ENCODE results near the gene PRKCE.

PRKCE gene

GRCh38 chr2:45761635-45762034, 110.2 kb downstream of the PRKCE start:
- H3K9me3 Mint-ChIP-seq, result no peaks in the 10 kb centered on the region
- no peak overlapping the region for H3K27ac Mint-ChIP-seq
- no peaks in the 10 kb centered on the region for H3K27me3 Mint-ChIP-seq (ENCODE audit: low read depth)
- no peak overlapping the region for H3K4me3 Mint-ChIP-seq
- H3K4me1 Mint-ChIP-seq (ENCODE audit: low read depth), result peaks cover 3% of the 10 kb centered on the region
- H3K36me3 Mint-ChIP-seq (ENCODE audit: low read depth), result no peaks in the 10 kb centered on the region
- no peak for DNase-seq (ENCODE audit: low spot score)

GRCh38 chr2:45763255-45763654, 111.8 kb downstream of the PRKCE start:
- Mint-ChIP-seq H3K27me3 (ENCODE audit: low read depth) (no peaks in the 10 kb centered on the region), H3K4me1 (ENCODE audit: low read depth) (peaks cover 3% of the 10 kb centered on the region), H3K27ac (no peak overlapping the region), H3K9me3 (no peaks in the 10 kb centered on the region), H3K36me3 (ENCODE audit: low read depth) (no peaks in the 10 kb centered on the region), H3K4me3 (no peak overlapping the region)
- DNase-seq (ENCODE audit: low spot score), result no peak

GRCh38 chr2:45763797-45764196, 112.3 kb downstream of the PRKCE start:
- H3K27me3 Mint-ChIP-seq (ENCODE audit: low read depth), result no peaks in the 10 kb centered on the region
- no peak for DNase-seq (ENCODE audit: low spot score)
- no peaks in the 10 kb centered on the region for H3K9me3 Mint-ChIP-seq
- no peak overlapping the region for H3K4me3 Mint-ChIP-seq
- H3K36me3 Mint-ChIP-seq (ENCODE audit: low read depth), result no peaks in the 10 kb centered on the region
- H3K27ac Mint-ChIP-seq, result no peak overlapping the region
- H3K4me1 Mint-ChIP-seq (ENCODE audit: low read depth), result peaks cover 3% of the 10 kb centered on the region

- H3K27me3 Mint-ChIP-seq (ENCODE audit: low read depth), result peaks cover 8% of the 10 kb centered on the region
- H3K27ac Mint-ChIP-seq, result no peak overlapping the region
- no peak for DNase-seq (ENCODE audit: low spot score)
- H3K36me3 Mint-ChIP-seq (ENCODE audit: low read depth), result no peaks in the 10 kb centered on the region
- H3K4me3 Mint-ChIP-seq, result no peak overlapping the region
- H3K4me1 Mint-ChIP-seq (ENCODE audit: low read depth), result peaks cover 7% of the 10 kb centered on the region
- H3K9me3 Mint-ChIP-seq, result no peaks in the 10 kb centered on the region
Measured at GRCh38 chr2:45765007-45765727, 113.7 kb downstream of the PRKCE start.

GRCh38 chr2:45765728-45766254, 114.3 kb downstream of the PRKCE start:
- no peak overlapping the region for H3K4me3 Mint-ChIP-seq
- DNase-seq (ENCODE audit: low spot score), result no peak
- H3K27me3 Mint-ChIP-seq (ENCODE audit: low read depth), result peaks cover 8% of the 10 kb centered on the region
- H3K36me3 Mint-ChIP-seq (ENCODE audit: low read depth), result no peaks in the 10 kb centered on the region
- H3K9me3 Mint-ChIP-seq, result no peaks in the 10 kb centered on the region
- H3K4me1 Mint-ChIP-seq (ENCODE audit: low read depth), result peaks cover 7% of the 10 kb centered on the region
- no peak overlapping the region for H3K27ac Mint-ChIP-seq

- Mint-ChIP-seq H3K27me3 (ENCODE audit: low read depth) (peaks cover 8% of the 10 kb centered on the region), H3K4me3 (no peak overlapping the region), H3K27ac (no peak overlapping the region), H3K36me3 (ENCODE audit: low read depth) (no peaks in the 10 kb centered on the region), H3K4me1 (ENCODE audit: low read depth) (peaks cover 4% of the 10 kb centered on the region), H3K9me3 (no peaks in the 10 kb centered on the region)
- DNase-seq (ENCODE audit: low spot score), result no peak
Measured at GRCh38 chr2:45768208-45768607, 116.7 kb downstream of the PRKCE start.

GRCh38 chr2:45769056-45769455, 117.6 kb downstream of the PRKCE start:
- no peaks in the 10 kb centered on the region for H3K9me3 Mint-ChIP-seq
- no peaks in the 10 kb centered on the region for H3K36me3 Mint-ChIP-seq (ENCODE audit: low read depth)
- peaks cover 8% of the 10 kb centered on the region for H3K27me3 Mint-ChIP-seq (ENCODE audit: low read depth)
- no peak for DNase-seq (ENCODE audit: low spot score)
- no peak overlapping the region for H3K4me3 Mint-ChIP-seq
- no peak overlapping the region for H3K27ac Mint-ChIP-seq
- peaks cover 4% of the 10 kb centered on the region for H3K4me1 Mint-ChIP-seq (ENCODE audit: low read depth)

GRCh38 chr2:45769854-45770576, 118.5 kb downstream of the PRKCE start:
- Mint-ChIP-seq H3K36me3 (ENCODE audit: low read depth) (no peaks in the 10 kb centered on the region), H3K4me3 (no peak overlapping the region), H3K9me3 (no peaks in the 10 kb centered on the region), H3K4me1 (ENCODE audit: low read depth) (peaks cover 4% of the 10 kb centered on the region), H3K27ac (no peak overlapping the region), H3K27me3 (ENCODE audit: low read depth) (peaks cover 8% of the 10 kb centered on the region)
- DNase-seq (ENCODE audit: low spot score), result no peak

GRCh38 chr2:45770811-45771210, 119.3 kb downstream of the PRKCE start:
- Mint-ChIP-seq H3K9me3 (no peaks in the 10 kb centered on the region), H3K27me3 (ENCODE audit: low read depth) (peaks cover 8% of the 10 kb centered on the region), H3K36me3 (ENCODE audit: low read depth) (no peaks in the 10 kb centered on the region), H3K27ac (no peak overlapping the region), H3K4me3 (no peak overlapping the region), H3K4me1 (ENCODE audit: low read depth) (peaks cover 4% of the 10 kb centered on the region)
- DNase-seq (ENCODE audit: low spot score), result no peak

- no peak for DNase-seq (ENCODE audit: low spot score)
- Mint-ChIP-seq H3K27me3 (ENCODE audit: low read depth) (peaks cover 8% of the 10 kb centered on the region), H3K27ac (no peak overlapping the region), H3K4me1 (ENCODE audit: low read depth) (peaks cover 4% of the 10 kb centered on the region), H3K9me3 (no peaks in the 10 kb centered on the region), H3K4me3 (no peak overlapping the region), H3K36me3 (ENCODE audit: low read depth) (no peaks in the 10 kb centered on the region)
Measured at GRCh38 chr2:45771261-45771660, 119.8 kb downstream of the PRKCE start.

- DNase-seq (ENCODE audit: low spot score), result no peak
- Mint-ChIP-seq H3K36me3 (ENCODE audit: low read depth) (no peaks in the 10 kb centered on the region), H3K4me1 (ENCODE audit: low read depth) (peaks cover 4% of the 10 kb centered on the region), H3K27me3 (ENCODE audit: low read depth) (peaks cover 8% of the 10 kb centered on the region), H3K4me3 (no peak overlapping the region), H3K27ac (no peak overlapping the region), H3K9me3 (no peaks in the 10 kb centered on the region)
Measured at GRCh38 chr2:45772038-45772437, 120.6 kb downstream of the PRKCE start.

- H3K4me3 Mint-ChIP-seq, result no peak overlapping the region
- H3K4me1 Mint-ChIP-seq (ENCODE audit: low read depth), result peaks cover 10% of the 10 kb centered on the region
- no peak for DNase-seq (ENCODE audit: low spot score)
- no peaks in the 10 kb centered on the region for H3K9me3 Mint-ChIP-seq
- no peak overlapping the region for H3K27ac Mint-ChIP-seq
- peaks cover 8% of the 10 kb centered on the region for H3K27me3 Mint-ChIP-seq (ENCODE audit: low read depth)
- no peaks in the 10 kb centered on the region for H3K36me3 Mint-ChIP-seq (ENCODE audit: low read depth)
Measured at GRCh38 chr2:45773909-45774308, 122.4 kb downstream of the PRKCE start.

- Mint-ChIP-seq H3K36me3 (ENCODE audit: low read depth) (no peaks in the 10 kb centered on the region), H3K4me3 (no peak overlapping the region), H3K9me3 (no peaks in the 10 kb centered on the region), H3K27ac (no peak overlapping the region), H3K27me3 (ENCODE audit: low read depth) (peaks cover 3% of the 10 kb centered on the region), H3K4me1 (ENCODE audit: low read depth) (peaks cover 9% of the 10 kb centered on the region)
- DNase-seq (ENCODE audit: low spot score), result no peak
Measured at GRCh38 chr2:45774688-45775244, 123.3 kb downstream of the PRKCE start.
